Activated CD4-positive, alpha-beta memory T cell treated with anti-CD3 and anti-CD28 coated beads, Interleukin-2, amount 10 ng/mL, durations not matched to agents 7 days and 5 days (primary cell): Measurements from ENCODE around the gene ZKSCAN4. TPM values are rescaled to one million over a fixed set of nuclear protein-coding genes. Genes with fewer than 3 reads are reported as not detected.

ENCODE experiments used
- CTCF ChIA-PET: fragments of 350-600 bp; sonication (Branson Sonifier 250); formaldehyde crosslinking; loops from one replicate; lab custom pipeline; 2021; ENCODE audit warnings: antibody characterized with exemption, inconsistent platforms; lab: Charles Lee
- POLR2A ChIA-PET: fragments of 350-600 bp; sonication (Branson Sonifier 250); formaldehyde crosslinking; loops from one replicate; lab custom pipeline; 2021; ENCODE audit warnings: antibody characterized with exemption; lab: Charles Lee
- DNase-seq: peaks from one replicate; pipeline ENCODE4 v3.0.0-alpha.2; 2020
- H3K27ac Mint-ChIP-seq: one replicate; pipeline ENCODE4 v1.8.0; 2021; ENCODE audit warnings: mild to moderate bottlenecking, mixed read lengths
- H3K27me3 Mint-ChIP-seq: one replicate; pipeline ENCODE4 v1.8.0; 2021; ENCODE audit warnings: mixed read lengths
- H3K36me3 Mint-ChIP-seq: one replicate; pipeline ENCODE4 v1.8.0; 2021; ENCODE audit warnings: low read depth, mixed read lengths
- H3K4me1 Mint-ChIP-seq: one replicate; pipeline ENCODE4 v1.8.0; 2021; ENCODE audit warnings: mixed read lengths
- H3K4me3 Mint-ChIP-seq: one replicate; pipeline ENCODE4 v1.8.0; 2021; ENCODE audit warnings: mild to moderate bottlenecking, mixed read lengths
- H3K9me3 Mint-ChIP-seq: one replicate; pipeline ENCODE4 v1.8.0; 2021; ENCODE audit warnings: mixed read lengths
- total RNA-seq, 2 experiments: library from RNA; stranded (reverse); gene quantifications; one replicate each; pipeline ENCODE4 v1.2.3, GENCODE V29; 2021

The ZKSCAN4 gene
- total RNA-seq, 2 experiments from 2014 or later = 6.3 to 6.6 TPM

- no peaks in the 10 kb centered on the region for H3K9me3 Mint-ChIP-seq
- DNase-seq = no peak
- no peaks in the 10 kb centered on the region for H3K27me3 Mint-ChIP-seq
- peaks cover 2% of the 10 kb centered on the region for H3K4me1 Mint-ChIP-seq
- no peak overlapping the region for H3K4me3 Mint-ChIP-seq
- ChIA-PET POLR2A (no interaction called here), CTCF (no interaction called here)
- peaks cover 44% of the 10 kb centered on the region for H3K36me3 Mint-ChIP-seq
- no peak overlapping the region for H3K27ac Mint-ChIP-seq
Measured at GRCh38 chr6:28243946-28244345, 8.1 kb downstream of the ZKSCAN4 start.

- Mint-ChIP-seq H3K4me1 (no peaks in the 10 kb centered on the region), H3K27me3 (no peaks in the 10 kb centered on the region), H3K9me3 (no peaks in the 10 kb centered on the region), H3K36me3 (peaks cover 22% of the 10 kb centered on the region), H3K4me3 (no peak overlapping the region), H3K27ac (no peak overlapping the region)
- ChIA-PET POLR2A (no interaction called here), CTCF (no interaction called here)
- no peak for DNase-seq
Measured at GRCh38 chr6:28240471-28240870, 11.6 kb downstream of the ZKSCAN4 start.

- H3K4me3 Mint-ChIP-seq = no peak overlapping the region
- DNase-seq = no peak
- H3K4me1 Mint-ChIP-seq = no peaks in the 10 kb centered on the region
- POLR2A ChIA-PET = no interaction called here
- CTCF ChIA-PET = no interaction called here
- H3K27me3 Mint-ChIP-seq = no peaks in the 10 kb centered on the region
- H3K36me3 Mint-ChIP-seq = peaks cover 14% of the 10 kb centered on the region
- no peaks in the 10 kb centered on the region for H3K9me3 Mint-ChIP-seq
- H3K27ac Mint-ChIP-seq = no peak overlapping the region
Measured at GRCh38 chr6:28239636-28240035, 12.4 kb downstream of the ZKSCAN4 start.

GRCh38 chr6:28235912-28236452, 16.1 kb downstream of the ZKSCAN4 start:
- POLR2A ChIA-PET = no interaction called here
- DNase-seq = no peak
- CTCF ChIA-PET = no interaction called here
- Mint-ChIP-seq H3K4me3 (no peak overlapping the region), H3K27ac (no peak overlapping the region), H3K9me3 (peaks cover 10% of the 10 kb centered on the region), H3K4me1 (no peaks in the 10 kb centered on the region), H3K36me3 (peaks cover 22% of the 10 kb centered on the region), H3K27me3 (no peaks in the 10 kb centered on the region)

- peaks cover 10% of the 10 kb centered on the region for H3K9me3 Mint-ChIP-seq
- no peak for DNase-seq
- CTCF ChIA-PET = no interaction called here
- H3K4me1 Mint-ChIP-seq = peaks cover 13% of the 10 kb centered on the region
- H3K27me3 Mint-ChIP-seq = no peaks in the 10 kb centered on the region
- H3K27ac Mint-ChIP-seq = no peak overlapping the region
- peaks cover 45% of the 10 kb centered on the region for H3K36me3 Mint-ChIP-seq
- H3K4me3 Mint-ChIP-seq = no peak overlapping the region
- POLR2A ChIA-PET = no interaction called here
Measured at GRCh38 chr6:28232785-28233184, 19.3 kb downstream of the ZKSCAN4 start.

GRCh38 chr6:28226460-28226859, 25.6 kb downstream of the ZKSCAN4 start:
- CTCF ChIA-PET = no interaction called here

GRCh38 chr6:28225056-28225834, 26.8 kb downstream of the ZKSCAN4 start, which contains the start of gene ZSCAN9:
ZSCAN9 (plus strand) TSS chr6:28225275; CDS start chr6:28227085, 1,810 bp downstream.
- Mint-ChIP-seq H3K36me3 (peaks cover 29% of the 10 kb centered on the region), H3K27me3 (peaks cover 34% of the 10 kb centered on the region), H3K4me1 (peaks cover 41% of the 10 kb centered on the region), H3K4me3 (peak within 1 kb of the TSS; percentile 87), H3K9me3 (no peaks in the 10 kb centered on the region), H3K27ac (peak within 1 kb of the TSS; percentile 27)
- ChIA-PET CTCF (no interaction called here), POLR2A (interaction anchor here (2.1 kb wide), 1 partner anchor 84 kb away, joined by 7 read pairs; the partner anchor contains the start of gene ZKSCAN8)
- DNase-seq = peak; percentile 47

More at GRCh38 chr6:28226460-28226859, 25.6 kb downstream of the ZKSCAN4 start:
- peaks cover 37% of the 10 kb centered on the region for H3K36me3 Mint-ChIP-seq
- H3K4me3 Mint-ChIP-seq = no peak overlapping the region
- H3K27ac Mint-ChIP-seq = no peak overlapping the region
- peaks cover 41% of the 10 kb centered on the region for H3K4me1 Mint-ChIP-seq
- H3K9me3 Mint-ChIP-seq = no peaks in the 10 kb centered on the region
- no peak for DNase-seq
- peaks cover 25% of the 10 kb centered on the region for H3K27me3 Mint-ChIP-seq
- POLR2A ChIA-PET = interaction anchor here (2.1 kb wide), 1 partner anchor 85 kb away, joined by 7 read pairs; the partner anchor contains the start of gene ZKSCAN8

- ChIA-PET POLR2A (no interaction called here), CTCF (no interaction called here)
- Mint-ChIP-seq H3K27me3 (peaks cover 42% of the 10 kb centered on the region), H3K27ac (peak overlapping the region; percentile 27), H3K9me3 (no peaks in the 10 kb centered on the region), H3K4me3 (peak overlapping the region; percentile 87), H3K36me3 (peaks cover 24% of the 10 kb centered on the region), H3K4me1 (peaks cover 41% of the 10 kb centered on the region)
- no peak for DNase-seq
Measured at GRCh38 chr6:28224131-28225055, 27.7 kb downstream of the ZKSCAN4 start.

- peaks cover 68% of the 10 kb centered on the region for H3K27me3 Mint-ChIP-seq
- H3K4me1 Mint-ChIP-seq = peaks cover 12% of the 10 kb centered on the region
- CTCF ChIA-PET = interaction anchor here (0.6 to 0.9 kb wide), 3 partner anchors 116 to 491 kb away, joined by 3 to 4 read pairs (median 3); no protein-coding TSS in a partner anchor
Measured at GRCh38 chr6:28220257-28221133, 31.6 kb downstream of the ZKSCAN4 start.

GRCh38 chr6:28218312-28219248, 33.5 kb downstream of the ZKSCAN4 start:
- POLR2A ChIA-PET = interaction anchor here (0.7 to 1.3 kb wide), 5 partner anchors 10 to 326 kb away, joined by 3 to 5 read pairs (median 3); partner anchors contain the start of genes ZSCAN16 and ZSCAN26

More at GRCh38 chr6:28220257-28221133, 31.6 kb downstream of the ZKSCAN4 start:
- no peak overlapping the region for H3K27ac Mint-ChIP-seq
- H3K4me3 Mint-ChIP-seq = no peak overlapping the region
- POLR2A ChIA-PET = no interaction called here
- no peak for DNase-seq
- no peaks in the 10 kb centered on the region for H3K9me3 Mint-ChIP-seq
- peaks cover 3% of the 10 kb centered on the region for H3K36me3 Mint-ChIP-seq

GRCh38 chr6:28217890-28218289, 34.2 kb downstream of the ZKSCAN4 start:
- no peak for DNase-seq
- no peak overlapping the region for H3K27ac Mint-ChIP-seq
- H3K36me3 Mint-ChIP-seq = peaks cover 7% of the 10 kb centered on the region
- H3K4me1 Mint-ChIP-seq = peaks cover 14% of the 10 kb centered on the region
- H3K27me3 Mint-ChIP-seq = peaks cover 76% of the 10 kb centered on the region
- peak overlapping the region; percentile 71 for H3K4me3 Mint-ChIP-seq
- peaks cover 2% of the 10 kb centered on the region for H3K9me3 Mint-ChIP-seq
- CTCF ChIA-PET = interaction anchor here (1.3 to 1.4 kb wide), 2 partner anchors 49 to 113 kb away, joined by 3 to 4 read pairs; partner anchors contain the start of gene ZSCAN26
- POLR2A ChIA-PET = interaction anchor here (0.7 to 1.3 kb wide), 4 partner anchors 49 to 325 kb away, joined by 3 to 5 read pairs (median 4); partner anchors contain the start of genes ZSCAN16 and ZSCAN26

More at GRCh38 chr6:28218312-28219248, 33.5 kb downstream of the ZKSCAN4 start:
- peak; percentile 28 for DNase-seq
- H3K4me3 Mint-ChIP-seq = peak overlapping the region; percentile 71
- H3K27ac Mint-ChIP-seq = no peak overlapping the region
- CTCF ChIA-PET = interaction anchor here (1.3 to 1.4 kb wide), 2 partner anchors 49 to 114 kb away, joined by 3 to 4 read pairs; partner anchors contain the start of gene ZSCAN26
- H3K27me3 Mint-ChIP-seq = peaks cover 76% of the 10 kb centered on the region
- peaks cover 8% of the 10 kb centered on the region for H3K4me1 Mint-ChIP-seq
- H3K36me3 Mint-ChIP-seq = peaks cover 7% of the 10 kb centered on the region
- peaks cover 2% of the 10 kb centered on the region for H3K9me3 Mint-ChIP-seq
